Skeletal muscle tissue (tissue), 4 donors: ENCODE measurements around the gene FAM47E. TPM values are rescaled to one million over a fixed set of nuclear protein-coding genes. Genes with fewer than 3 reads are reported as not detected.
A peak's percentile ranks its signal among the peaks of the same experiment; 100 is the strongest.
"Not testable (repeated sequence)": the region's sequence is repeated elsewhere in the genome, so short reads cannot be mapped to it uniquely, and the experiment has no call there.

ENCODE experiments used
- H3K27ac ChIP-seq: one replicate; pipeline ENCODE4 v1.7.0; 2013; ENCODE audit warnings: mild to moderate bottlenecking, low read depth, low read length, inconsistent platforms
- H3K27me3 ChIP-seq, 3 donors: one replicate each; pipeline ENCODE4 v1.7.0; 2013; ENCODE audit warnings: low read length in 3 of 3; ENCODE audit not compliant: control insufficient read depth in 3 of 3, insufficient read depth in 3 of 3
- H3K36me3 ChIP-seq, 3 donors: one replicate each; pipeline ENCODE4 v1.7.0; 2013; ENCODE audit warnings: low read length in 3 of 3; ENCODE audit not compliant: control insufficient read depth in 3 of 3, insufficient read depth in 3 of 3
- H3K4me1 ChIP-seq, 3 donors: one replicate each; pipeline ENCODE4 v1.7.0; 2013; ENCODE audit warnings: low read length in 3 of 3, mild to moderate bottlenecking in 3 of 3; ENCODE audit not compliant: control insufficient read depth in 3 of 3, insufficient read depth in 3 of 3
- H3K4me3 ChIP-seq, 3 donors: one replicate each; pipeline ENCODE4 v1.7.0; 2013; ENCODE audit warnings: low read length in 3 of 3
- H3K9ac ChIP-seq, 3 donors: one replicate each; pipeline ENCODE4 v1.7.0; 2013; ENCODE audit warnings: low read length in 3 of 3, mild to moderate bottlenecking in 3 of 3, moderate library complexity in 2 of 3, low read depth in 1 of 3
- H3K9me3 ChIP-seq, 3 donors: one replicate each; pipeline ENCODE4 v1.7.0; 2013; ENCODE audit warnings: low read length in 3 of 3; ENCODE audit not compliant: control insufficient read depth in 3 of 3
- total RNA-seq: library from RNA; depleted of rRNA; stranded (reverse); fragments of >200 nt; gene quantifications from one replicate; pipeline ENCODE4 v1.2.3, GENCODE V29; 2014
- donor health status: Osteomylitis.

FAM47E gene
- total RNA-seq, 1 donor from 2014 or later = 0.52 TPM

- not testable (repeated sequence) for H3K4me3 ChIP-seq, H3K27me3 ChIP-seq, H3K36me3 ChIP-seq, H3K4me1 ChIP-seq, H3K9ac ChIP-seq, H3K9me3 ChIP-seq, H3K27ac ChIP-seq
Observed at GRCh38 chr4:76287811-76288210, 36.3 kb downstream of the FAM47E start.

- Histone ChIP-seq H3K27me3 (no peaks in the 10 kb centered on the region), H3K27ac (no peak overlapping the region), H3K4me1 (peaks cover 3 to 10% (median 8%) of the 10 kb centered on the region in 3 donors)
Observed at GRCh38 chr4:76292730-76293129, 41.2 kb downstream of the FAM47E start.

GRCh38 chr4:76293772-76294171, 42.3 kb downstream of the FAM47E start:
- no peak overlapping the region for H3K9ac ChIP-seq
- H3K27me3 ChIP-seq = no peaks in the 10 kb centered on the region
- peaks cover 3 to 10% (median 8%) of the 10 kb centered on the region in 3 donors for H3K4me1 ChIP-seq
- peaks cover 0 to 3% (median 2%) of the 10 kb centered on the region in 3 donors for H3K9me3 ChIP-seq
- no peak overlapping the region for H3K4me3 ChIP-seq
- H3K27ac ChIP-seq = no peak overlapping the region
- no peaks in the 10 kb centered on the region for H3K36me3 ChIP-seq

More at GRCh38 chr4:76292730-76293129, 41.2 kb downstream of the FAM47E start:
- H3K36me3 ChIP-seq = no peaks in the 10 kb centered on the region
- no peak overlapping the region for H3K9ac ChIP-seq
- peaks cover 0 to 3% (median 0%) of the 10 kb centered on the region in 3 donors for H3K9me3 ChIP-seq
- no peak overlapping the region for H3K4me3 ChIP-seq

GRCh38 chr4:76296286-76296820, 44.8 kb downstream of the FAM47E start:
- Histone ChIP-seq H3K27ac (no peak overlapping the region), H3K4me3 (no peak overlapping the region), H3K9ac (no peak overlapping the region), H3K4me1 (peaks cover 11 to 27% (median 18%) of the 10 kb centered on the region in 3 donors), H3K9me3 (peaks cover 0 to 3% (median 2%) of the 10 kb centered on the region in 3 donors), H3K36me3 (no peaks in the 10 kb centered on the region), H3K27me3 (no peaks in the 10 kb centered on the region)

DNA sequence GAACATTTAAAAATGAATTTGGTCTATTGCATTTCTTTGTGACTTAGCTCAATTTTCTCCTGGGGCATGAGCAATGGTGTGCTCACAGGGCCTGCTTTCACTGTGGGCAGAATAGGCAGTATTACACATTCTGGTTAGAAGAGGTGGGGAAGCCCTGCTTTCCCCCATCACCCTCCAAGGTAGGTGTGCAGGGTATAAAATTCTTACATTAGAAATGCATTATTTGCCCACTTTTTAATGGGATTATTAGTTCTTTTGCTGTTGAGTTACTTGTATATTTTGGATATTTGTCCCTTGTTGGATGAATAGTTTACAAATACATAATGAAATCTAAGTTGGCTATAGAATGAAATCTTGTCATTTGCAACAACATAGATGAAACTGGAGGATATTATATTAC, 46.7 kb downstream of the FAM47E start:
- Histone ChIP-seq H3K27me3 (no peaks in the 10 kb centered on the region), H3K27ac (no peak overlapping the region), H3K36me3 (no peaks in the 10 kb centered on the region), H3K4me3 (no peak overlapping the region), H3K9me3 (peaks cover 0 to 3% (median 2%) of the 10 kb centered on the region in 3 donors), H3K4me1 (peaks cover 17 to 38% (median 26%) of the 10 kb centered on the region in 3 donors), H3K9ac (no peak overlapping the region)

DNA sequence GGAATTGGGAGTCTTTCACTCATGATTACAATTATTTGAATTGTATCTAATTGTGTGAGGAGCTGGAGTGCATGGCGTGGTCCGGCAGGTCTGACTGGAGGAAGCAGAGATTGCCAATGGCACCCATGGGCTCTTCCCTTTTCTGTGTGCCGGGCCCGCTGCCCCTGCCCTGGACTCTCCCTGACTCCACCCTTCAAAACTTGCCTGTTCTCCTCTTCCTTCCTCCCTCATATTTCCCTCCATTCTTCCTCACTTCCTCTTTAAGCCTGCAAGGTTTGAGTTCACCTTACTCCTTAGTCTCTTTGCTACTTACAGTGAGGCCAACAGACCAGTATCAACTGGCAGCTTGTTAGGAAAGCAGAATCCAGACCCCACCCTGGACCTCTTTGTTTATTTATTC, 48.5 kb downstream of the FAM47E start:
- Histone ChIP-seq H3K27me3 (no peaks in the 10 kb centered on the region), H3K27ac (peak overlapping the region; percentile 90), H3K9me3 (peaks cover 0 to 3% (median 2%) of the 10 kb centered on the region in 3 donors), H3K36me3 (no peaks in the 10 kb centered on the region), H3K4me1 (peaks cover 18 to 45% (median 29%) of the 10 kb centered on the region in 3 donors), H3K9ac (no peak overlapping the region), H3K4me3 (no peak overlapping the region)

- Histone ChIP-seq H3K4me3 (peak overlapping the region in 1 of 3 donors; percentile 7), H3K27ac (peak overlapping the region; percentile 90), H3K9ac (peak overlapping the region; percentile 36 to 40 (median 40)), H3K27me3 (no peaks in the 10 kb centered on the region), H3K9me3 (peaks cover 0 to 3% (median 2%) of the 10 kb centered on the region in 3 donors), H3K4me1 (peaks cover 26 to 55% (median 34%) of the 10 kb centered on the region in 3 donors), H3K36me3 (no peaks in the 10 kb centered on the region)
Observed at GRCh38 chr4:76301068-76301774, 49.7 kb downstream of the FAM47E start.

DNA sequence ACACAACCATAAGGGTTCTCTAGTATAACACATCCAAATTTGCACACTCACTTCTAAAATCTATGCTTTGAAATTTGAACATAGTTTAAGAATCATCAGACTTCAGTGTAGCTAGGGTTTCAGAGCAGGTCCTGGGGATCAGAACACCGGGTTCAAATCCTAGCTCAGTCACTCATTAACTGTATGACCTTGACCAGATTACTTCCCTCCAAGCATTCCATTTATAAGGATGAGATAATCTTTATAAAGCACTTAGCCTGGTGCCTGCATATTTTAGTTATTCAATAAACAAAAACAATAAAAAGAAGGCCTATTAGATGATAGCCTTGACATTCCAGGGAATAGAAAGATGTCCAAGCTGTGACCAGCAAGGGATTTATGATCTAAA, 50.2 kb downstream of the FAM47E start:
- peaks cover 26 to 56% (median 34%) of the 10 kb centered on the region in 3 donors for H3K4me1 ChIP-seq
- peak overlapping the region; percentile 90 for H3K27ac ChIP-seq
- no peaks in the 10 kb centered on the region for H3K36me3 ChIP-seq
- H3K4me3 ChIP-seq = peak overlapping the region in 1 of 3 donors; percentile 7
- peaks cover 0 to 3% (median 2%) of the 10 kb centered on the region in 3 donors for H3K9me3 ChIP-seq
- peak overlapping the region in 1 of 3 donors; percentile 36 for H3K9ac ChIP-seq
- H3K27me3 ChIP-seq = no peaks in the 10 kb centered on the region

DNA sequence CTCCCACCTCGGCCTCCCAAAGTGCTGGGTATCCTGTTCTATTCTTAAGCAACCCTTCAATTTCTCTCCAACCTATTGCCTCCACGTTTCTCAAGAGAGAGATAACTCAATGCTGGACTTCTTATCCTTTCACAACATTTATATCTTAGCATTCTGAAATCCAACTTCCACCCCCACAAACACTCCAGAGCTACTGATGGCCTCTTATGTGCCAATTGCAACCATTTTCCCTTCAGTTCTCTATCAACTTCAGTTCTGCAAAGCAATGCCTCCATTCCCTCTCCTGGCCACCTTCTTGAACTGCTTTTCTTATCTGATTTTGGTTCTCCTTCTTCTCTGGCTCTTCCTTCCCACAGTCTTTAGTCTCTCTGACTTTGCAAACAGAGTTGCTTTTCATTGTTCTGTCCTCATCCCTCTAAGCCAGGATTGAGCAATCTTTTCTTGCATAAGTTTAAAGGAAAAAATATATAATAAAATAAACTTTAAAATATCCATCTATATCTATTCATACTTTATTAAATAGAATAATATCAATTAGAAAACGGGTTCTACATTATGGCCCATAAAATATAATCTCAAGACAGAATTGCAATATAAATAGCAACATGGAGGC, 51.4 kb downstream of the FAM47E start:
- H3K27ac ChIP-seq = no peak overlapping the region
- H3K27me3 ChIP-seq = no peaks in the 10 kb centered on the region
- no peak overlapping the region for H3K9ac ChIP-seq
- peaks cover 31 to 60% (median 34%) of the 10 kb centered on the region in 3 donors for H3K4me1 ChIP-seq
- H3K9me3 ChIP-seq = peaks cover 0 to 2% (median 0%) of the 10 kb centered on the region in 3 donors
- H3K4me3 ChIP-seq = no peak overlapping the region
- H3K36me3 ChIP-seq = no peaks in the 10 kb centered on the region
